Umbilical cord (tissue), 2 donors: ENCODE measurements around the gene GRIK4. TPM values are rescaled to one million over a fixed set of nuclear protein-coding genes. Genes with fewer than 3 reads are reported as not detected.

Experiments used
- DNase-seq: peaks from one replicate; pipeline ENCODE4 v3.0.0-alpha.2; 2015; ENCODE audit warnings: low spot score
- total RNA-seq: library from RNA; depleted of rRNA; stranded (reverse); fragments of >200 nt; gene quantifications from one replicate; pipeline ENCODE4 v1.2.3, GENCODE V29; 2014; ENCODE audit warnings: low replicate concordance; ENCODE audit not compliant: insufficient read depth

GRIK4 gene
- total RNA-seq, 1 donor from 2014 or later, result 1.2 TPM

- no peak for DNase-seq
These were observed 522.1 kb downstream of the GRIK4 start for GRCh38 chr11:121033635-121034034.

GRCh38 chr11:121035169-121035755 is 523.7 kb downstream of the GRIK4 start:
- DNase-seq, result no peak

GRCh38 chr11:121035780-121036179 is 524.2 kb downstream of the GRIK4 start:
- no peak for DNase-seq

GRCh38 chr11:121037016-121037415 is 525.5 kb downstream of the GRIK4 start:
- no peak for DNase-seq

Other genes starting within 250 kb of the GRIK4 start
- gene TLCD5, start 186.4 kb upstream of the GRIK4 start, total RNA-seq, result 9.9 TPM
- gene ARHGEF12, start 175.3 kb upstream of the GRIK4 start, total RNA-seq, result 109 TPM